Chondrocyte (in vitro differentiated cells): ENCODE measurements around the gene DPYD. TPM values are rescaled to one million over a fixed set of nuclear protein-coding genes. Genes with fewer than 3 reads are reported as not detected.

Experiments used
- DNase-seq: peaks from one replicate; pipeline ENCODE4 v3.0.0; 2021; ENCODE audit warnings: mixed read lengths, low spot score
- H3K27ac Mint-ChIP-seq: one replicate; pipeline ENCODE4 v1.8.0; 2021; ENCODE audit warnings: mild to moderate bottlenecking, moderate library complexity, mixed read lengths; ENCODE audit not compliant: unreplicated experiment
- H3K27me3 Mint-ChIP-seq: 2 replicates; pipeline ENCODE4 v1.8.0; 2021; ENCODE audit warnings: low read depth, mixed read lengths
- H3K36me3 Mint-ChIP-seq: 2 replicates; pipeline ENCODE4 v1.8.0; 2021; ENCODE audit warnings: low read depth, mixed read lengths
- H3K4me1 Mint-ChIP-seq: 2 replicates; pipeline ENCODE4 v1.8.0; 2021; ENCODE audit warnings: low read depth, mild to moderate bottlenecking, mixed read lengths
- H3K4me3 Mint-ChIP-seq: one replicate; pipeline ENCODE4 v1.8.0; 2021; ENCODE audit warnings: mild to moderate bottlenecking, moderate library complexity, mixed read lengths; ENCODE audit not compliant: unreplicated experiment
- H3K9me3 Mint-ChIP-seq: 2 replicates; pipeline ENCODE4 v1.8.0; 2021; ENCODE audit warnings: low read depth, mixed read lengths
- total RNA-seq: library from RNA; stranded (reverse); gene quantifications from 3 replicates; pipeline ENCODE4 v1.2.1, GENCODE V29; 2021
- TF ChIP-seq, protein P1 (sequence below): fragments of 200-600 bp; sonication (generic); IDR thresholded peaks from 2 replicates; pipeline ENCODE4 v1.5.0; 2021; ENCODE audit warnings: antibody characterized with exemption, mild to moderate bottlenecking, moderate library complexity

The DPYD gene
- total RNA-seq, 1 donor from 2014 or later = 5.3 TPM

DNA sequence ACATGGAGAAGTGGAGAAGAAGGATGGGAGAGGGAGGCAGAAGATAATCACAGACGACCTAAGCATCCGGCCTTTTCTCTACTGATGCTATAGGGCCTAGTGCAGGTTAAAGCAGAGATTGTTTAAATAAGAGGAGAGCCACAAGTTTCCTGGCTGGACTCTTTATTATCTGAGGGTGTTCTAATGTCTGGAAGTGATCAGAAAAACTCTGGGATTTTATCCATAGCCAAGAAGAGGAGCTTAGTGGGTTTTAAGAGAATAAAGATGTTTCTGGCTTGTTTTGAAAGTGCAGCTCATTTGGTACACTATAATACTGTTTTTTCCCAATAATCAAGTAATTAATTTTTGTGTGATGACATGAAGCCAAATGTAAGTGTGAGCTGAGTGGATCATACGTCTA is 780.2 kb downstream of the DPYD start:
- H3K36me3 Mint-ChIP-seq = no peaks in the 10 kb centered on the region
- TF ChIP-seq, protein P1, sequence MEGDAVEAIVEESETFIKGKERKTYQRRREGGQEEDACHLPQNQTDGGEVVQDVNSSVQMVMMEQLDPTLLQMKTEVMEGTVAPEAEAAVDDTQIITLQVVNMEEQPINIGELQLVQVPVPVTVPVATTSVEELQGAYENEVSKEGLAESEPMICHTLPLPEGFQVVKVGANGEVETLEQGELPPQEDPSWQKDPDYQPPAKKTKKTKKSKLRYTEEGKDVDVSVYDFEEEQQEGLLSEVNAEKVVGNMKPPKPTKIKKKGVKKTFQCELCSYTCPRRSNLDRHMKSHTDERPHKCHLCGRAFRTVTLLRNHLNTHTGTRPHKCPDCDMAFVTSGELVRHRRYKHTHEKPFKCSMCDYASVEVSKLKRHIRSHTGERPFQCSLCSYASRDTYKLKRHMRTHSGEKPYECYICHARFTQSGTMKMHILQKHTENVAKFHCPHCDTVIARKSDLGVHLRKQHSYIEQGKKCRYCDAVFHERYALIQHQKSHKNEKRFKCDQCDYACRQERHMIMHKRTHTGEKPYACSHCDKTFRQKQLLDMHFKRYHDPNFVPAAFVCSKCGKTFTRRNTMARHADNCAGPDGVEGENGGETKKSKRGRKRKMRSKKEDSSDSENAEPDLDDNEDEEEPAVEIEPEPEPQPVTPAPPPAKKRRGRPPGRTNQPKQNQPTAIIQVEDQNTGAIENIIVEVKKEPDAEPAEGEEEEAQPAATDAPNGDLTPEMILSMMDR = no peak
- H3K9me3 Mint-ChIP-seq = no peaks in the 10 kb centered on the region
- H3K27ac Mint-ChIP-seq = no peak overlapping the region
- no peaks in the 10 kb centered on the region for H3K27me3 Mint-ChIP-seq
- no peak overlapping the region for H3K4me3 Mint-ChIP-seq
- DNase-seq = no peak
- peaks cover 58% of the 10 kb centered on the region for H3K4me1 Mint-ChIP-seq

DNA sequence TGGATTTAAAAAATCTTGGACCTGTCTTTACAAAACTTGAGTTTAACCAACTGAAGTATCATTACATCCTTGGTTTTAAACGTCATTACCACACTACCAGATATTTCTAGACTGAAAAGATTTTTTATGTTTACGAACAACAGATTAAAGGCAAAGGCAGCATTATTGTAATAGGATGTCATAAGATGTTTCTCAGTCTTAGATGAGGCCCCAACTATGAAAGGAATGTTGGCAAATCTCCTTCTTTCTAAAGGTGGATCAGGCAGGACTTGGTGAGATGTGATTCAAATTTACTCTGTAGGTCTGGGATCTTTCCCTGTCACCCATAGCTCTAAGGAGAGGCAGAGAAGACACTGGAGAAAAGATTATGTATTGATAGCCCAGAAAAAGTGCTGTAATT is 781.3 kb downstream of the DPYD start:
- no peak overlapping the region for H3K4me3 Mint-ChIP-seq
- no peak for DNase-seq
- no peaks in the 10 kb centered on the region for H3K9me3 Mint-ChIP-seq
- H3K36me3 Mint-ChIP-seq = no peaks in the 10 kb centered on the region
- H3K4me1 Mint-ChIP-seq = peaks cover 47% of the 10 kb centered on the region
- no peaks in the 10 kb centered on the region for H3K27me3 Mint-ChIP-seq
- TF ChIP-seq, protein P1 = no peak
- H3K27ac Mint-ChIP-seq = no peak overlapping the region

DNA sequence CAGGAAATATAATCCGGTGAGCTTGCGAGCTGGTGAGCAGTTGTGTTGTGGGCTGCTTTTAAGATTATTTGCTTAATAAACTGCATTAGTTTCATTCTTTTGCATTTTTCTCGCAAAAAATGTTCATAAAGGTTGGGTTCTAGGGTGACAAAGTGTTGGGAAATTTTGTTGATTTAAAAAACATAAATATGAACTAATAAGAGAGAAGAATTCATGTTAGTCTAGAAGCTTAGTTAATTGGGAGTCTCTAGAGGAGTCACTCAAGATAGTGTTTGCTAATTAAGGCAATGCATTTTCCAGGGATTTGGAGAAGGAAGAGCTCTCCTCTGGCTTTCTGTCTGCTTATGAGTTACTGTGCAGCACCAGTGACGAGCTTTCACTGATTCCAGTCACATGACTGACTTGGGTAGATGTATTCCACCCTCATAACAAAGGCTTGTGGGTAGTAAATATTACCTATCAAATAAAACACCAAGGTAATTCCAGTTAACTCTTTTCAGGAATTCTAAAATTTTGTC is 782.3 kb downstream of the DPYD start:
- Mint-ChIP-seq H3K4me1 (peaks cover 38% of the 10 kb centered on the region), H3K4me3 (no peak overlapping the region), H3K27ac (no peak overlapping the region), H3K27me3 (no peaks in the 10 kb centered on the region), H3K36me3 (no peaks in the 10 kb centered on the region), H3K9me3 (no peaks in the 10 kb centered on the region)
- no peak for DNase-seq
- TF ChIP-seq, protein P1 = peak; percentile 8

DNA sequence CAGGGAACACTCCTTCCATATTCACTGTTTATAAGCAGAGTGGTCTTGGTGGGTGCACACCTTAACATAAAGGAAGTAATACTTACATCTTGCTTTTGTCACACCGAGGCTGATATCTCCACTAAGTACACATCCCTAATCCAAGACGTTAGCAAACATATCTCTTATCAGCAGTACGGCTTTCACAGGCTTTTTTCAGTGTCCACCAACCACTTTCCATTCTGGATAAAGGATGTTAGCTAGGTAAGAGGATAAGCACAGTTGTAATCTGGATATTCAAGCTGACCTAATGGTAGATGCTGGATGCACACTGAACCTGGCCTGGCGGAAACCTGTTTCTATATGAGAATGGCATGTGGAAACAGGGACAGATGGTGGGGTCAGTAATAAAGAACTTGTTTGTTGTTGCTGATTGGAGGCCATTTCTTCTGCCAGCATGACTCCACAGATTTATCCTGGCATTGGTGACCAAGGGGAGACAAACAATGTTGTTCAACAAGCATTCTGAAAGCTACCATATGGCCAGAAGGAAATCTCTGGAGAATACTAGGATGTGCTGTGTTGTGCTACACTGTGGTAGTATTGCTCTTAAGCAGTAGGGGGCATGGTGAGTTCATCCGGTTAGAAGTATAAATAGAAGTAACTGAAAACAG is 782.8 kb downstream of the DPYD start:
- DNase-seq = no peak
- Mint-ChIP-seq H3K4me3 (no peak overlapping the region), H3K27ac (no peak overlapping the region), H3K27me3 (no peaks in the 10 kb centered on the region), H3K9me3 (no peaks in the 10 kb centered on the region), H3K36me3 (no peaks in the 10 kb centered on the region), H3K4me1 (peaks cover 32% of the 10 kb centered on the region)
- TF ChIP-seq, protein P1 = peak; percentile 82

DNA sequence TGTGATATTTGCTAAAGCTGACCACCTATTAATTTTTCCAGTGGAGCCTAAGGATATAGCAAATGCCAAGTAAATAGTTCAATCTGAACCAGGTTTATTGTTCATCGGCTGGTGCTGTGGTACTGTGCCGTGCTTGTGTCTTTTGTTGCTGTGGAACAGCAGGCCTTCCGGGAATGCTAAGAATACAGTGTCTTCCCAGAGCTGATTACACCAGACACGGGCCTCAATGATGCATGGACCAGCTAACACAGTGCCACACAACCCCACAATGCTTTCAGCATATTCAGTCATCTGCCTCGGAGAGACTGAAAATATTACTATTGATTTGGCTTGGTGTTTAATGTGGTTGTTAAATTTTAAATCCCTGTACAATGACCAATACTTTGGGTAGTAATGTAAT is 783.8 kb downstream of the DPYD start:
- Mint-ChIP-seq H3K27me3 (no peaks in the 10 kb centered on the region), H3K4me1 (peaks cover 26% of the 10 kb centered on the region), H3K4me3 (no peak overlapping the region), H3K36me3 (no peaks in the 10 kb centered on the region), H3K9me3 (no peaks in the 10 kb centered on the region), H3K27ac (no peak overlapping the region)
- no peak for DNase-seq
- TF ChIP-seq, protein P1 = no peak
